Activated CD4-positive, alpha-beta T cell treated with anti-CD3 and anti-CD28 coated beads, Interleukin-2, Interleukin-6, amounts not matched to agents 100 ng/mL and 50 ng/mL, durations not matched to agents 16 hours and 8 hours (primary cell): ENCODE results near the gene GABBR2.
"Not testable (repeated sequence)": the region's sequence is repeated elsewhere in the genome, so short reads cannot be mapped to it uniquely, and the experiment has no call there.

ENCODE experiments used
- DNase-seq: peaks from one replicate; pipeline ENCODE4 v3.0.0-alpha.2; 2020

Gene GABBR2

DNA sequence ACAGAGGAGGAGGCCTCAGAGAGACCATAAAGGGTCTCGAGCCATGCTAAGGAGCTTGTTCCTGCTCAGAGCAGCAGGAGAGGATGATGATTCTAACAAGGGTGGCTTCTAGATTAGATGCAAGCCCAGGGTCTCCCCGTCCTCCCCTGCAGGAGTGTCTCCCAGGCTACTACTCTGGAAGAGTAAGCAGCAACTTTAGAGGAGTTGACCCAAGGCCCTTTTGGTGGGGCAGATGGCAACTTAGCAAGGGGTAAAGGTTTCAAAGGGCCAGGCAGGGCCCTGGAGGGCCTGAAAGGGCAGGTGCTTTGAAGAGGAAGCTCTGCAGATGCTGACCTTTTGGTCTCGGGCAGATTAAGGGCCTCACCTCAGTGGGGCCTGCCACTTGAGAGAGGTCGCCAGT lies 174.9 kb downstream of the GABBR2 start:
- DNase-seq = no peak

DNA sequence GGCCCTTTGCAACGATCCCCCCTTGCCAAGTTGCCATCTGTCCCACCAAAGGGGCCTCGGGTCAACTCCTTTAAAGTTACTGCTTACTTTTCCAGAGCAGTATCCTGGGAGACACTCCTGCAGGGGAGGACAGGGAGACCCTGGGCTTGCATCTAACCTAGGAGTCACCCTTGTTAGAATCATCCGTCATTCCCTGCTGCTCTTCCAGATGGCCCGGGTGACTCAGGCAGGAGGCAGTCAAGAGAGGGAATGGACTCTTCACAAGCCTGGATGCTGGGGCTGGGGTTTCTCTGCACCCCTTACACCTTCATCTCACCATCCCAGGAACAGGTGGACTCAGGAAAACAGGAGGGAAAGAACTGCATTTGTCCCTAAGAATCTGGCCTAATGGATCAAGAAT lies 175.6 kb downstream of the GABBR2 start:
- DNase-seq = no peak

DNA sequence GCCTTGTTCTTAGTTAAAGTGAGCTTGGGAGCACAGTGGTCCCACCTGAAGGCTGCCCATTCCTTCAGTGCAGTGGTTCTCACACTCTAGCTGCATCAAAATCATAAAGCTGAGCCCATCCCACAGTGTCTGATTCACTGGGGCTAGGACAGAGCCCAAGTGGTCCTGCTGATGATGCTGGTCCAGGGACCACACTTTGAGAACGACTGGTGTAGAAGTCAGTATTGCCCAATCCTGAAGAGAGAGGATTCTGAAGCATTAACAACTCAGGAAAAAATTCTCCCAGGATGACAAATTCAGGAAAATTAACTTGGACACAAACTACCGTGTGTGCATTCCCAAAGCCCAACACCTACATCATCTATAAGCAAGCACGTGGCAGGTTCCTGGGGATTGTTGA lies 176.2 kb downstream of the GABBR2 start:
- DNase-seq = no peak

DNA sequence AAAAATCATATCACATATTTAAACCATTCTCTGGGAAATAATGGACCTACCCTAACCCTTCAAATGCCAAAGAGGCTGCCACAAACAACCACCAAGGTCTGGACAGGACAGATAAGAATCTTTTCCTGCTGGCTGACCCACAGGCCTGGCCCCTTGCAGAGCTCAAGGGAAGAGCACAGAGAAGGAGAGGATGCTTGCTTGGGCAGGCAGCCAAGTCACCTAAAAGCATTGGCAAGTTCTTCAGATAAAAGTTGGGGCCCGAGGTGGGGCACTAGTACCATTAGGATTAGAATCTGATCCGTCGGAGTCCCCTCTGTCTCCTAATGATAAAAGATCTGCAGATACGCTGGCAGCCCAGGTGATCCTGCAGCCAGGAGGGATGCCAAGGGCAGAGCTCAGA lies 176.6 kb downstream of the GABBR2 start:
- no peak for DNase-seq

DNA sequence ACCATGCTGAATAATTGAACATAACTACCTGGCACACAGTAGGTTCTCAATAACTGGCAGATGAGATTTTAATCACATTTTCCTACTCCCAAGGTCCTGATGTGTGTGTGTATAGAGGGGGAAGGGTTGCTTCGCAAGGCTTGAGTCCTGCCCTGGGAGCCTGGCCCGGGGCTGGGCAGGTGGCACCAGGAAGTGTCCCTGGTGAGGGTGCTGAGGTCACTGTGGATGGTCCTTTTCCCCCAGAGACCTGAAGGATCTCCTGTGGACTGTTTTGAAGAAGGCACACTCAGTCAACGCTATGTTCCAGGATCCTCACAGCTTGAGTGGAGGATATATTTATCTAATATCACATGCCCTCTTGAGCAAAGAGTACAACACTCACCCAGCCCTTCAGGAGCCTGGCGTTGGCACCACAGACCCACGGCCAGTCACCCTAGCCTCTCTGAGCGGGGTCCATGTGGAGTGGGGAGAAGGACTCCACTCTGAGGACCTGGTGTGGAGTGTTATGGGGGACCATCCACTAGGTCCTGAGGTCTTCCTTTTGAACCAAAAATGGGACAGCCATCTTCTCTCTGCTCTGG lies 177.8 kb downstream of the GABBR2 start:
- no peak for DNase-seq

DNA sequence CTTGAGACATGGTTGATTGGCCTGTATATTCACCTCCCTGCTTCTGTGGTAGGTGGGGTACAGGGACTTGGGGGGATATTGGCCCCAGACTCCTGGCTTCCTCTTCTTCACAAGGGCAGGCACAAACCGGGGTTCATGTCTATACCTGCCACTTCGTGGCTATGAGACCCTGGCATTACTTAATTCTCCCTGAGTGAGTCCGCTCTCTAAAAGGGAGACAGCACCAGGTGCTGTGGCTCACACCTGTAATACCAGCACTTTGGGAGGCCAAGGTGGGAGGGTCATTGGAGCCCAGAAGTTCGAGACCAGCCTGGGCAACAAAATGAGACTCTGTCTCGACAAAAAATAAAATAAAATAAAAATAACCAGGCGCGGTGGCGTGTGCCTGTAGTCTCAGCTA lies 178.5 kb downstream of the GABBR2 start:
- DNase-seq = no peak

DNA sequence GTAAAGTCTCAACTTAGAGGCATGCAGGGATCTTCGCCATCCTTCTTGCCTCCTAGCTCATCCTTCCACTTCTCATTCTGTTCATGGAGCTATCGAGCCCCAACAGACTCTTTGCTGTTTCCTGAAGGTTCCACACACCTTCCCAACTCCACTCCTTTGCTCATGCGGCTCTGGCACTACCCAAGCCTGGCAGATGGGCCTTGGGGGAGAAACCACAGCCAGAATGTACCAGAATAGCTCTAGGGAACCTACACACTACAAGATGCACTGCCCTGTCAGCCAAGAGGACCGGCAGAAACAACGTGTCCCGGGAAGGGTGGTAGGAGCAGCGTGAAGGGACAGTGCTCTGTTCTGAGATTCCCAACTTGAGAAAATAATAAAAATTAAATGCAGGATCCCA lies 178.9 kb downstream of the GABBR2 start:
- DNase-seq = no peak

DNA sequence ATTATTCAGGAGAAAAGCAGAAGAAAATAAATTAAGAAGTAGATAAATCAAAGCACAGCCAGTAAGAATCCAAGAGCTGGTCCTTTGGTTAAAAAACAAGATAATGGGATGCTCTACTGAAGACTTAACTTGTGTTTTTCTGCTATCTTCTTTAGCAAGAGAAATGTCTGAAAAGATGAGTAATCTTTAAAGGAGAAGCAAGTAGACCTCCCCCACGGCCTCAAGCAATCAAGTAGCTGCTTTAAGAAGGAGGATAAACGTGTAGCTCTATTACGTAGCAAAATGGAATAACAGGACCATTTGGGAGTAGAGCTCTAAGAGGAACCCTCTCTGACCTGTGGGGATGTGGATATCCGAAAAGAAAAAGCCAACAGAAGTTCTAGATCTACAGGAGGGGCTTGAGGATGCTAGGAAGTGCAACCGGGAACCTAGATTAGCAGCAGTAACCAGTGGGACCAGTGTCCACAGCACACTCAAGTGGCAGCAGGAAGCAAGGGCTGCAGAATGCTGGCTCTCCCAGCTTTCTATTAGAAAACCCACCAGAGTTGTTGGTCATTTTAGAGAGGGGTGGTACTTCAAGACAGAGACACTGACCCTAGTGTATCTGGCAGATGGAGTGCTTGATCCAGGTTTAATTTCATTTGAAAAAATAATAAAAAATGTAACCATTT lies 185.4 kb downstream of the GABBR2 start:
- no peak for DNase-seq

DNA sequence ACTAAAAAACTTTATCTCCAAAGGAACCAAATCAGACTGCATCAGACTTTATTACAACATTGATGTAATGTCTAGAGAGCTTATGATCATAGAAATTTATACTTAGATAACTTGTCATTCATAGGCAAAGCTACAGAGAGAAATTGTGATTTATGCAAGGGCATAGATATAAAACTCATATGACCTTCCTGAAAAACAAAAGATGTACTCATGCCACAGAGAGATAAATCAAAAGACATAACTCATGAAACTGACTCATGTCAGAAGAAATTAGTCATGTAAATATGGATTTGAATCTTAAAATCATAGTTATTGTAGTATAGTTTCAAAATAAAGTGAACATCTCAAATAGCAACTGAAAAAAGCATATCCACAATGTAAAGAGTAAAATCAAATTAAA lies 186.2 kb downstream of the GABBR2 start:
- no peak for DNase-seq

DNA sequence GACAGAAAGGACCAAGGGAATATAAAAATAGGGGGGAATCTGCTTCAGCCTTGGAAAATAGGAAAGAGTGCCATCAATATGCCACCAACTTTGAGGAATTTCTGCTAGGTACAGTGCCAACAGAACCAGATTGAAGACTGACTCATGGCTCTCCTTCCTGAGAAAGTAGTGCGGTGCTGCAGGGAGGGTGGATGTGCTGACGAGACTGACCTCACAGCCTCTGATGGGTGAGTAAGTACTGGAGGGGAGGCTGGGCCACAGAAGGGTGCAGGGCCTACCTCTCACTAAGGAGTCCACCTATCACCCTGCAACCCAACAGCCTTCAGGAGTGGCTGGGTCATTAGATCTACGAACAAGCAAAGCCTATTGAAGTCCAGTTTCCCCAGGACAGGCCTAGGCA lies 187.6 kb downstream of the GABBR2 start:
- no peak for DNase-seq

DNA sequence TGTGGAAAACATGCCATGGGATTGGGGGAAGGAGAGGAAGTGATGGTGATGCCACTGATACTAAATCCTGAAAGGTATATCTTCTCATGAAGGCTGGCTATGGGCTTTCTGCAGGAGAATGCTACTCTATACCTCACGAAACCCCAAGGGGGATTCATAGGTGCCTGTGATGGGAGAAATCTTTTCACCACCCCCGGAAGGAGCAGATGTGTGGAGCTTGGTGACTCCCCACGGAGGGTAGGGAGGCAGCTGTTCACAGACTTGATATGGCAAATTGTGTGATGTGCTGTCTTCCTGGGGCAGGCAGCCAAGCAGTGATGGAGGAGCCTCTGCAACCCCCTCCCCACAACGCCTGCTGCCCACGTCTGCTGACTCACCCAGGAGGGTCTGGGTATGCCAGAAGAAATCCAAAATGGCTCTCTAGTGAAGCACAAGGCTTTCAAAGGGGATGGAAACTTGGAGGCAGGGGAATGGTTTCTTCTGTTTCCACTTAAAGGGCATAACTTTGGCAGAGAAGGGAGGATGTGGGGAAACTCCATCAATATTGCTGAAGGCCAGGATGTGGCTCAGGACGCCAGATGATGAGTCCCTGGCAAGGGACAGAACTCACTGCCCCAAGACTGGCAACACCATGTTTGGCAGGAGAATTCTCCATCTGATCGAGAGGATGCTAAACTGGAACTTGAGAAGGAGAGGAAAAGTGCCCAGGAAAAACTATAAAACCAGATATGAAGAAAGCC lies 188.3 kb downstream of the GABBR2 start:
- no peak for DNase-seq

DNA sequence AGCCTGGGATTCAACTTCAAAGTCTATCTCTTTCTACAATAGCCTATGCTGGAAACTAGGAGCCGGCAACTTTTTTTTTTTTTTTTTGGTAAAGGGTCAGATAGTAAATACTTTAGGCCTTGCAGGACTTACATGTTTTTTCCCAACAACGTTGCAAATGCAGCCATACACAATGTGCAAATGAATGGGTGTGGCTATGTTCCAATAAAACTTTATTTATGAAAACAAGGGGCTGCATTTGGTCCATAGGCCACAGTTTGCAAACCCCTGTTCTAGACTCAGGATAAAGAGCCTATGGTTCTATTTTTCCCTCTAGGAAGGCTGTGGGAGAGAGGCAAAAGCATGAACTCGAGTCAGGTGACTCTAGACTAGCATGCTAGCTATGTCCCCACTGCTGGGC lies 189.1 kb downstream of the GABBR2 start:
- DNase-seq = no peak

DNA sequence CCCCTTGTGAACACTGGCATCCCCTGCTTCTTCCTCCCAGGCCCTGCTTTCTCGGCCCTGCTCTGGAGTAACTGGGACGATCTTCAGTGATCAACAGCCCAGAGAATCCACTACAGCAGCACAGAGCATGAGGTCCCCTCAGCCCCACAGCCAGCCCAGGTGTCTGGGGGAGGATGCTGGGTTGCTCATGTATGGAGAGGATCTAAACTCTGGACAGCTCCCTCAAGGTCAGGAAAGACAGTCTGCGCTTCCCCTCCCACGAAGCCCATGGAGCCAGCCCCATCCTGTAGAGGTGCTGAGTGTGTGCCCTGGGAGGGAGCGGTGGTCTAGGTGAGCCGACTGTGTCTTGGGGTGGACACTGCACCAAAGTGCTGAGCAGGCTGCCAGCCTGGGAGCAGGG lies 190.2 kb downstream of the GABBR2 start:
- no peak for DNase-seq

DNA sequence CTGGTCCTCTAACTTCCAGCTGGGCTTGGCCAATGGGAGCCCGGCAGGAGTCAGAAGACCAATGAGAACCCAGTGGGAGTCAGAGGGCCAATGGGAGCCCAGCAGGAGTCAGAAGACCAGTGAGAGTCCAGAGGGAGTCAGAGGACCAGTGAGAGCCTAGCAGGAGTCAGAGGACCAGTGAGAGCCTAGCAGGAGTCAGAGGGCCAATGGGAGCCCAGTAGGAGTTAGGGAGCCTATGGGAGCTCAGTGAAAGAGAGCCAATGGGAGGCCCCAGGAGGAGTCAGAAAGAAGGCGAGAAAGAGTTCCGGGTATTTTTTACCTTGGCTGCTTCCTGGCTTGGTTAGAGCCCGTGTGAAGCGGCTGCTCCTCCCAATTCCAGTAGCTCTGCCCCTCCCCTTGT lies 191.0 kb downstream of the GABBR2 start:
- DNase-seq = no peak

DNA sequence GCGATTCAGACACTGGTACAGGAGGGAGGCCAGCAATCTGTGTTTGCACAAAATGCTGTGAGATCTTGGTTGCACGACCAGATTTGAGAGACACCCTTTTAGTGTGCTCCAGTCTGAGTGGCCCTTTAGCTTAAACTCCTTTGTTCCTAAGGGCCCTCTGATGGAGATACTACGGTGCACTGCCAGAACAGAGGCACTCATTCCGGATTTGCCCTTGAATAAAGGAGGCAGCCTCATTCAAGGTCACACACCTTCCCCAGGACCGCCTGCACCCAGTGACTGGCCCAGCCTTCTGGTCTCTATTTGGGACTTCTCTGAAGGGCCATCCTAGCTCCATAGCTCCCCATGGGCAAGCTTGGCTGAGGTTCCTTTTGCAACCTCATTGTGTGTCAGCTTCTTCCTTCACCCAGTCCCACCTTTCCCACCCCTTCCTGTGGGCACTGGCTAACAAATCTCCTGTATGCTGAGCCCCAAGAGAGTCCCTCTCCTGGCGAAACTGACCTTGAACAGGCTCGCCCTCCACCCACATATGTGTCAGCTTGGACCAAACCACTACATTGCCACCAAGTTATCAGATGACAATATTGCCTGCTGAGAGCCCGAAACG lies 191.7 kb downstream of the GABBR2 start:
- no peak for DNase-seq

DNA sequence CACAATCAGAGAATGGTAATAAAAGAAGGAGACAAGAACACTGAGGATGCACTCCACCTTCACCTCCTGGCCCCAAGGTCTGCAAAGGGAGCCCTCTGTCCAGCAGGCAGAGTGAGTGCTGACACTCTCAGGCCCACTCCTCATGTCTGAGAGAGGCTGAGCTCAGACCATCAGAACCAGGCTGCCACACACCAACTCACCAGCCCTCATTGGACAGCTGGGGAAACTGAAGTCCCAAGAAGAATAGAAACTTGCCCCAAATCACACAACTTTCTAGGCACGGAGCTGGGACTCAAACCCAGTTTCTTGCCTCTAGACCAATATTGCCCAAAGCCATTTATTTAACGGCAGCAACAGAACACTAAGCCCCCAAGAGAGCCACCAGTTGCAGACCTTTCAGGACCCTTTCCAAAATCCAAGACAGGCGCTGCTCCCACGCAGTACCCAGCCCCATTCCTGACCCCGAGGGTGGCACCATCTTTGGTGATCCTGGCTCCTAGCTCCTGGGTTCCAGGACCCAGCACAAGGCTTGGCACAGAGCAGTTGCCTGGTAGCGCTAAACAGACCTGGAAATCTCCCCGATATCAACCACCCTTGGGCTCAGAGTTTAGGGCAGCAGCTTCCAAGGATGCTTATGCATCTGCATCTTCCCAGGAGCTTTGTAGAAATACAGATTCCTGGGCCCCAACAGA lies 192.4 kb downstream of the GABBR2 start:
- no peak for DNase-seq

DNA sequence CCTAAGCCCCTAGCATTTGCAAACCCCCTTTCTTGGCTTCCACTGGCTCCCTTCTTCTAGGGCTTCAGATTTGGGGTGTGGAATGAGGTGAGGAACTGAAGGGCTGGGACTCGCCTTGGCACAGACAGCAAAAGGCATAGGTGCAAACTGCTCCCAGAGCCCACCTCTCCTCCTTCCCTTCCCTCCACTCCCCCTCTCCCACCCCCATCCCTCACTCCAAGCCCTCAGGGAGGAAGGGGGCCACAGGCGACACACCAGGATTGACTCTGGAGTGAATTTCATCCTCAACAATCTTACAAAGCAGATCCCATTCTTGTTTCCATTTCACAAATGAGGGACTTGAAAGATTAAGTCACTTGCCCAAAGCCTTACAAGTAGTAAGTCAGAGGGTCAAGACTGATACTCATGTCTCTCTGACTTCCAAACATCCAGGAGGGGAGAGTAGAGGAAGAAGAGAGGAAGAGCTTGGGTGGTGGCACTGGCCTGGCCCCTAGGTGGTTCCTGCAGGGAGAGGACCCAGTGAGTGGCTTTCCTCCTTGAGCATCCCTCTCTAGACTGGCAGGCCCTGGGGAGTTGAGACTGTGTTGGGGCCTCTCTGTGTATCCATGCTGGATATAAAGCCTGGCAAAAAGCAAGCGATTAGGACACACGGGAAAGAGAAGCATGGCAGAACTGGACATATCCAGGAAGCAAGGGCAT lies 193.1 kb downstream of the GABBR2 start:
- DNase-seq = no peak

DNA sequence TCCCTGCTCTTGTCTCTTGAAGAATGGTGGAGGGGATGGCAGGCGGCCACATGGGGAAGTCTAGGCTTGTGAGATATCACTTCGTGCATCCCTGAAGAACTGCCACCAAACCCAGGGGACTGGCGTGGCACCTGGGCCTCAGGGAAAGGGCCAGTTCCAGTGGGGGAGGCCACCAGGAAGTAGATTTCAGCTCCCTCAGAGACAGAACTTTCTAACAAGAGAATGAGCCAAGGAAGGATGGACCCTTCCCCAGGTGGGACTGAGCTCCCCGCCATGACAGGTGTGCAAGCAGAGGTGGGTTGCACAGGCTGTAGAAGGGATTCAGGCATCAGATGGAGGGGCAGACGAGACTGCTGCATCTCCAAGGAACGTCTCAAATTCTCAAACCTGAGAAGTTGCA lies 193.9 kb downstream of the GABBR2 start:
- DNase-seq = no peak

DNA sequence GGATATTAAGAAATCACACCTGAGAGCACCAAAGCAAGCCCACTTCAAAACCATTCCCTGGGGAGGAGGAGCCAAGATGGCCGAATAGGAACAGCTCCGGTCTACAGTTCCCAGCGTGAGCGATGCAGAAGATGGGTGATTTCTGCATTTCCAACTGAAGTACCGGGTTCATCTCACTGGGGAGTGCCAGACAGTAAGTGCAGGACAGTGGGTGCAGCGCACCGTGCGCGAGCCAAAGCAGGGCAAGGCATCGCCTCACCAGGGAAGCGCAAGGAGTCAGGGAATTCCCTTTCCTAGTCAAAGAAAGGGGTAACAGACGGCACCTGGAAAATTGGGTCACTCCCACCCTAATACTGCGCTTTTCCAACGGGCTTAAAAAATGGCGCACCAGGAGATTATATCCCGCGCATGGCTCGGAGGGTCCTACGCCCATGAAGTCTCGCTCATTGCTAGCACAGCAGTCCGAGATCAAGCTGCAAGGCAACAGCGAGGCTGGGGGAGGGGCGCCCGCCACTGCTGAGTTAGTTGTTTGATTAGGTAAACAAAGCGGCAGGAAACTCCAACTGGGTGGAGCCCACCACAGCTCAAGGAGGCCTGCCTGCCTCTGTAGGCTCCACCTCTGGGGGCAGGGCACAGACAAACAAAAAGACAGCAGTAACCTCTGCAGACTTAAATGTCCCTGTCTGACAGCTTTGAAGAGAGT lies 200.4 kb downstream of the GABBR2 start:
- not testable (repeated sequence) for DNase-seq

DNA sequence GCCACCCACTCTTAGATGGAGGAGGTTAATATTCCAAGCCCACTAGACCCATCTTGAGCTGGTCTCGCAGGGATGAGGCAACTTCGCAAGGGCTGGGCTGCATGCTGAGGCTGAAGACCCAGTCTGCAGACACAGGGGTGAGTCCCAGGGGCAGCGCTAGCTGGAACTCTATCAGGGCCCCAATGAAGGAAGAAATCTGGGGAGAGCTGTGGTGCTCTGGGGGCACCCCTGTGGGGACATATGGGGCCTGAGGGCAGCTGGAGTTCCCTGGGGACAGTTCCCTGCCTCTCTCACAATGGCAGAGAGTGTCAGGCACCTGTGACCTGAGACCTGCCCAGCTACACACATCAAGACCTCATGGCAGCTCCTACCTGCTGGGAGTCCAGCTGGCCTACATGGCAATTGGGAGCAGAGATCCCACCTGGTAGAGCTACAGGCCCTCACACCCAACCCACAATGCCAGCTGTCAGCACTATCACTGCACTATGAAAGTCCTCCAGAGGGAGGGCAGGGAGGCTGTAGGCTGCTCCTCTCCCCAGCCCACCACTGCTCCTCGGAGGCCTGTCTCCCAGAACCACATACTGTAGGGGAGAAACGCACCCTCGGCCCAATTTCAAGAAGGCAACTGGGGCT lies 202.2 kb downstream of the GABBR2 start:
- no peak for DNase-seq
